ENCODE results near the gene WFIKKN1. TPM values are rescaled to one million over a fixed set of nuclear protein-coding genes. Genes with fewer than 3 reads are reported as not detected.

WFIKKN1 gene
- total and polyA plus RNA-seq, 2 of the 4 experiments (the other 2 are of a cell fraction), result 0.10 TPM; not detected in 1

GRCh38 chr16:610513-611381, 20.0 kb upstream of the WFIKKN1 start:
- Histone ChIP-seq H3K18ac (ENCODE audit: low read depth, low read length) (no peak overlapping the region), H3K4me2 (ENCODE audit: low read depth, low read length) (no peak overlapping the region), H3K4me1 (ENCODE audit: control insufficient read depth, insufficient read depth, low read length) (no peaks in the 10 kb centered on the region), H4K5ac (ENCODE audit: low read depth, low read length) (no peak overlapping the region), H2BK15ac (ENCODE audit: low read depth, low read length) (no peak overlapping the region), H3K27ac (ENCODE audit: insufficient read depth, low read length) (no peak overlapping the region), H3K4ac (ENCODE audit: low read depth, low read length) (no peak overlapping the region), H3K27me3 (ENCODE audit: control insufficient read depth, insufficient read depth, low read length) (no peaks in the 10 kb centered on the region), H4K91ac (ENCODE audit: insufficient read depth, low read depth, low read length) (no peak overlapping the region), H2BK120ac (ENCODE audit: low read depth, low read length) (no peak overlapping the region), H4K20me1 (ENCODE audit: insufficient read depth, low read length) (peaks cover 16% of the 10 kb centered on the region), H3K9ac (ENCODE audit: low read depth, low read length) (no peak overlapping the region), H2AFZ (replicated peaks; ENCODE audit: low read length, poor library complexity) (no peak overlapping the region), H4K8ac (ENCODE audit: low read depth in 2 of 2, low read length in 2 of 2) (no peak overlapping the region), H2BK5ac (ENCODE audit: low read depth, low read length, poor library complexity, severe bottlenecking) (no peak overlapping the region), H3K56ac (ENCODE audit: extremely low read depth, insufficient read depth, low read length) (no peak overlapping the region), H3K4me3 (ENCODE audit: insufficient read depth, low read depth, low read length) (no peak overlapping the region), H3K79me1 (ENCODE audit: low read depth in 1 of 2, low read length in 2 of 2) (peaks cover 9 to 37% of the 10 kb centered on the region in 2 experiments), H2AK9ac (replicated peaks; ENCODE audit: low read depth, low read length, poor library complexity) (no peak overlapping the region), H3K9me3 (ENCODE audit: control insufficient read depth, insufficient read depth, low read length) (no peaks in the 10 kb centered on the region), H2AK5ac (ENCODE audit: low read depth, low read length) (no peak overlapping the region), H2BK20ac (ENCODE audit: low read depth, low read length) (no peak overlapping the region), H3K9me1 (ENCODE audit: insufficient read depth, low read length) (peaks cover 6% of the 10 kb centered on the region; the same call in 1 of the 2 replicates), H3K36me3 (ENCODE audit: control insufficient read depth, insufficient read depth, low read length) (peaks cover 5% of the 10 kb centered on the region; the same call in 1 of the 2 replicates), H3K23ac (ENCODE audit: low read depth, low read length) (no peak overlapping the region; the same call in 1 of the 2 replicates), H3K14ac (replicated peaks; ENCODE audit: low read depth, low read length) (no peak overlapping the region)
- DNase-seq, result no peak
- ATAC-seq (ENCODE audit: low read depth), result no peak
- intact Hi-C loops (cut with micrococcal nuclease), result no loop called here
- TF ChIP-seq CHD1 (IDR thresholded peaks at IDR 0.05; ENCODE audit: low read depth, low read length), result no peak
- no peak for TF ChIP-seq FOS (IDR thresholded peaks at IDR 0.05; ENCODE audit: low read depth, low read length)
- TF ChIP-seq USF2 (IDR thresholded peaks at IDR 0.05; ENCODE audit: low read depth, low read length), result no peak
- peak; percentile 44 for TF ChIP-seq CTCF (conservative IDR thresholded peaks at IDR 0.05; ENCODE audit: low read depth, low read length)
- TF ChIP-seq POLR2A (IDR thresholded peaks at IDR 0.05; ENCODE audit: low read depth, low read length), result no peak
- peak; percentile 41 for TF ChIP-seq RAD21 (IDR thresholded peaks at IDR 0.05; ENCODE audit: low read length)
- in situ Hi-C loops (cut with MboI; ENCODE audit: low sequenced_read_pairs), result no loop called here
- 79% methylated on average over 9 of the region's 28 CpGs; no CpG with 5 or more reads in 1 of the 2 experiments for WGBS, 2 experiments (ENCODE audit: extremely low coverage in 2 of 2, insufficient read length in 1 of 2)
- CTCF ChIA-PET, result no interaction called here
- no TSS peak for BruUV-seq (replicated peaks)
- dilution Hi-C loops (cut with HindIII; ENCODE audit: low sequenced_read_pairs, unreplicated experiment), result no loop called here
- POLR2A ChIA-PET (ENCODE audit: unreplicated experiment), result no interaction called here
